Activated CD4-positive, CD25-positive, alpha-beta regulatory T cell treated with anti-CD3 and anti-CD28 coated beads, Interleukin-2, amount 50 U/mL, for 72 hours (primary cell): ENCODE data around the gene RPTOR.
A peak's percentile ranks its signal among the peaks of the same experiment; 100 is the strongest.
"Not testable (repeated sequence)": the region's sequence is repeated elsewhere in the genome, so short reads cannot be mapped to it uniquely, and the experiment has no call there.

Experiments
- DNase-seq: peaks from one replicate; pipeline ENCODE4 v3.0.0; 2021

Gene RPTOR, protein sequence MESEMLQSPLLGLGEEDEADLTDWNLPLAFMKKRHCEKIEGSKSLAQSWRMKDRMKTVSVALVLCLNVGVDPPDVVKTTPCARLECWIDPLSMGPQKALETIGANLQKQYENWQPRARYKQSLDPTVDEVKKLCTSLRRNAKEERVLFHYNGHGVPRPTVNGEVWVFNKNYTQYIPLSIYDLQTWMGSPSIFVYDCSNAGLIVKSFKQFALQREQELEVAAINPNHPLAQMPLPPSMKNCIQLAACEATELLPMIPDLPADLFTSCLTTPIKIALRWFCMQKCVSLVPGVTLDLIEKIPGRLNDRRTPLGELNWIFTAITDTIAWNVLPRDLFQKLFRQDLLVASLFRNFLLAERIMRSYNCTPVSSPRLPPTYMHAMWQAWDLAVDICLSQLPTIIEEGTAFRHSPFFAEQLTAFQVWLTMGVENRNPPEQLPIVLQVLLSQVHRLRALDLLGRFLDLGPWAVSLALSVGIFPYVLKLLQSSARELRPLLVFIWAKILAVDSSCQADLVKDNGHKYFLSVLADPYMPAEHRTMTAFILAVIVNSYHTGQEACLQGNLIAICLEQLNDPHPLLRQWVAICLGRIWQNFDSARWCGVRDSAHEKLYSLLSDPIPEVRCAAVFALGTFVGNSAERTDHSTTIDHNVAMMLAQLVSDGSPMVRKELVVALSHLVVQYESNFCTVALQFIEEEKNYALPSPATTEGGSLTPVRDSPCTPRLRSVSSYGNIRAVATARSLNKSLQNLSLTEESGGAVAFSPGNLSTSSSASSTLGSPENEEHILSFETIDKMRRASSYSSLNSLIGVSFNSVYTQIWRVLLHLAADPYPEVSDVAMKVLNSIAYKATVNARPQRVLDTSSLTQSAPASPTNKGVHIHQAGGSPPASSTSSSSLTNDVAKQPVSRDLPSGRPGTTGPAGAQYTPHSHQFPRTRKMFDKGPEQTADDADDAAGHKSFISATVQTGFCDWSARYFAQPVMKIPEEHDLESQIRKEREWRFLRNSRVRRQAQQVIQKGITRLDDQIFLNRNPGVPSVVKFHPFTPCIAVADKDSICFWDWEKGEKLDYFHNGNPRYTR (N-terminal part only)

DNA sequence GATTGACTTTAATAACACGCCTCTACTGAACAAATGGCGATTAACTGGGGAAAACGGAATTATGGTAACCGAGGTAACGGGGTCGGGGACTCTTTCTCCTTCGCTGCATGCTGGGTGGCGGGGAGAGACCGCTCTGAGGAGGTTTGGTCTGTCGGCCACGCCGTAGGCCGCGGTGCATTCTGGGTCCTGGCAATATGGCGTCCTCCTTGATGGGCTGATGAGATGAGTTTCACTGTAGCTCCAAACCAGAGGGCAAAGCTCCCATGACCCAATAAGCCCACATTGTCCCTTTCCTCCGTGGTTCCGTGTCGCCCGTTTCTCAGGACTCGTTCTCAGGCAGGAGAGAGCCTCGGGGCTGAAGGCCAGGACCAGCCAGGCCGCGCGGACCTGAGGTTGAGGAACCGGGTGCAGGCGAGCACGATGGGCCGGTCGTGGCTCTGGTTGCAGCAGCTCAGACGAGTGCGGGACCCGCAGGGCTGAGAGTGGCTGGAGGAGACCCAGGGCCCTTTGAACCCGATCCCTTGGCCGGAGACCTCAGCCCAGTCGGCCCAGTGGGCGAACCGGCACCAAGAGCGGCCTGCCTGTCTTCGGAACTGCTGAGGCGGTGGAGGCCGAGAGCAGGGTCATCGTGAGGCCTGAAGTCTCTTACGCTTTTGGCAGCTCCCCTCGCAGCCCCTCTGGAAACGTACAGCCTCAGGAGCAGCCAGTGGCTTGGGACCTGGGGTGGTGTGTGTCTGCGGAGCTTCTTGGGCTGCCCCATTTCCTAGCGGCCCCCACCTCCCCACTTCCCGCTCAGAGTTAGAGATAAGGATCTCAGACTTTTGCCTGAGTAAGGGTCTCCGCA, at the start of gene RPTOR:
RPTOR (plus strand) TSS at position 184 of the 844 bp plus-strand sequence. CDS start 792 bp downstream, outside the sequence.
- DNase-seq: peak; percentile 91

DNA sequence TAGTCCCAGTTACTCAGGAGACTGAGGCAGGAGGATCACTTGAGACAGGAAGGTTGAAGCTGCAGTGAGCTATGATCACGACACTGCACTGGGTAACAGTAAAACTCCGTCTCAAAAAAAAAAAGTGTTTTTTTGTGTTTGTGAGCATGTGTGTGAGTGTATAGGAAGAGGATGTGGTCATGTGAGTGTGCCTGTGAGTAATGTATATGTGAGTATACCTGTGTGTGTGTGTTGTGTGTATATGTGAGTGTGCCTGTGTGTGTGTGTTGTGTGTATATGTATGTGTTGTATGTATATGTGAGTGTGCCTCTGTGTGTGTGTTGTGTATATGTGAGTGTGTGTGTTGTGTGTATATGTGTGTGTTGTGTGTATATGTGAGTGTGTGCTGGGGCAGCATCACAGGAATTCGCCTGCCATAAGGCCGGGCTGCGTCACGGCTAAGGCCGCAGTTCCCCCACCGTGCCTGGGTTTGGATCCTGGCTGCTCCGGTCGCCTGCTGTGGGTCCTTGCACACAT, 46.9 kb upstream of the RPTOR start:
- no peak for DNase-seq

DNA sequence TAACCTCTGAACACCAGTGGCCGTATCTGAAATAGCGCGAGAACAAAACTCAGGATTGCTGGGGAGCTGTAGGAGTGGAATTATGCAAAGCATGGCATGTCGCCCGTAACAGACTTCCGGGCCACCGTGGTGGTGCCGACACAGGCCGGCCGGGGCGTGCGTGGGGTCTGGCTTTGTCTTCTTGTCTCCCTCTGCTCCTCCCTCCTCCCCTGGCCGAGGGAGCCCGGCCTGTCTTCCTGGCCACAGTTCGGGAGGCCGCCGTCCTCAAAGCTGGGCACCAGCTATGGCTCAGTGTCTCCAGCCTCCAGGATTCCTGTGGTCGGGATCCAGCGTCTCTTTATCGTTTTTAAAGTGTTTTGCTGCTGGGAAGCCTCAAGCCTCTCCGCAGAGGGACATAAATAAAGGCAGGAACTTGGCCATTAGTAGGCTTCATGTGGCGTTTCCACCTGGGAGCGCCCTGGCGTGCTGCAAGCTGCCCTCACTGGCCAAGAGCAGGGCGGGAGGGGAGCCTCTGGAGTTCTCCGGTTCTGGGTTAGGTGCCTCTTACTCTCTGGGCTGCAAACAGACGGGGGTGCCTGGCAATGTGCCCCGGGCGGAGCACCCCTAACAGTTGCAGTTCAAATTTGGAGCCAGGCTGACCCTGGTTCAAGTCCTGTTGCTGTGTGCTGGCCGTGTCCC, 46.3 kb upstream of the RPTOR start:
- DNase-seq: no peak

DNA sequence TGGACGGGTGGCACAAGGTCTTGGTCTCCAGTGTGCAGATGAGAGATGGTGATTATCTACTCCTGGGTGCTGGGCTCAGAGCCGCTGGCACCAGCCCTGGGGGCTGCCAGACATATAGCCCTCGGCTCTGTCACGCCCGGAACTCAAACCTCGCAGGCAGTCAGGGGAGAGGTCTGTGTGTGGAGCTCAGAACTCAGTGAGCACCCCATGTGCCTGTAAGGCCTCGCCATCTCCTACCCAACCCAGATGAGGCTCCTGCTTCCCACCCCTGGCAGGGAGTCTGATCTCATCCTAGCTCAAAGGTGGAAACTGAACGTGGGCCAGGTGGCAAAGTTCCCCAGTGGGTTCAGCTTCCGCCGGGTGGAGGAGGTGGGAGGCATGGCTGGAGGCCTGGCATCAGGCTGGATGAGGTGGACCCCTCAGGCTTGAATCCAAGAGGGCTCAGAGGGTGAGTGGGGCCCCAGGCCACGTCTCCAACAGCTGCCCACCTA, 45.7 kb upstream of the RPTOR start:
- DNase-seq: no peak

DNA sequence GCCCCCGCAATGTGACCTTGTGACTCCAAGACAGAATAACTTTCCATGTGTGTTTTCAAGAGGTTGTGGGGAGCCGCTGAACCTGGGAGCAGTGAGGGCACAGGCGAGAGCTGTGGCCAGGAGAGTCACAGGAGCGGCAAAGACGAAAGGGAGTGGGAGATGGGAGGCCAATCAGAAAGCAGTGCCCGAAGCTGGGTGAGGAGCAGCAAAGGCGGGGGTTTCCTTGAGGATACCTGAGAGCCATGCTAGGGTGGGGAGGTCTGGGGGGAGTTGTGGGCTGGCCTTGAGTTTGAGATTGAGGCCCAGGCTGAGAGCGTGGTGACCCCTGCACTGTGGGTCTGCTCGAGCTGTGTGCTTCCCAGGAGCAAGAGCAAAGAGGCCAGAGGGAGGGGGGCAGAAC, 45.1 kb upstream of the RPTOR start:
- no peak for DNase-seq

DNA sequence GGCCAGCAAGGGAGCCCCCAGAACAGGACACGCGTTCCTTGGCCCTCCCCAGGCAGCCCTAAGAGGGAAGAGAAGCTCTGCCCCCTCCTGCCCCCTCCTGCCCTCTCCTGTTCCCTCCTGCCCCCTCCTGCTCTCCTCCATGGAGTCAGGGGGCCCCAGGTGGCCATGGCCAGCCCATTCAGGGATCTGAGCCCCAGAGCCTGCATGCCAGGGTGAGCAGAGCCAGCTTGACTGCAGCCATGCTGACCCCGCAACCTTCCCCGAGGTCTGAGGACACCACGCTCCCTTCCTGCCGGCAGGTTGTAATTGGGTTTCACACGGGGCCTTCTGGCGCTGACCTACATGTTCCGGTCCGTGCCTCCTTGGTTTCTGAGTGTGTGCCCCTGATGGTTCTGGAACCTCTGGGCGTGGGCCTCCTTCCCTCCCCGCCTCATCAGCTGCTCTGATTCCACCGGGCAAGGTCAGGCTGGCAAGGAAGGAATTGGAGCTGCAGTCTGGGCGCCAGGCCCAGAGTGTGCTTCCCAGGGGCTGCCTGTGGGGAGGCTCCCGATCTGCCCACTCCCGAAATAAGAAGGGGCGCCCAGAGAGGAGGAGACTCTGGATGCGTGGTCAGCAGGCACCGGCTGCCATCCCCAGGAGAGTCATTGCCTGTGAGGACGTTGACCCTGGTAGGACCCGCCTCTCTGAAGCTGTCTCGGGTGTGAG, 44.5 kb upstream of the RPTOR start:
- no peak for DNase-seq

DNA sequence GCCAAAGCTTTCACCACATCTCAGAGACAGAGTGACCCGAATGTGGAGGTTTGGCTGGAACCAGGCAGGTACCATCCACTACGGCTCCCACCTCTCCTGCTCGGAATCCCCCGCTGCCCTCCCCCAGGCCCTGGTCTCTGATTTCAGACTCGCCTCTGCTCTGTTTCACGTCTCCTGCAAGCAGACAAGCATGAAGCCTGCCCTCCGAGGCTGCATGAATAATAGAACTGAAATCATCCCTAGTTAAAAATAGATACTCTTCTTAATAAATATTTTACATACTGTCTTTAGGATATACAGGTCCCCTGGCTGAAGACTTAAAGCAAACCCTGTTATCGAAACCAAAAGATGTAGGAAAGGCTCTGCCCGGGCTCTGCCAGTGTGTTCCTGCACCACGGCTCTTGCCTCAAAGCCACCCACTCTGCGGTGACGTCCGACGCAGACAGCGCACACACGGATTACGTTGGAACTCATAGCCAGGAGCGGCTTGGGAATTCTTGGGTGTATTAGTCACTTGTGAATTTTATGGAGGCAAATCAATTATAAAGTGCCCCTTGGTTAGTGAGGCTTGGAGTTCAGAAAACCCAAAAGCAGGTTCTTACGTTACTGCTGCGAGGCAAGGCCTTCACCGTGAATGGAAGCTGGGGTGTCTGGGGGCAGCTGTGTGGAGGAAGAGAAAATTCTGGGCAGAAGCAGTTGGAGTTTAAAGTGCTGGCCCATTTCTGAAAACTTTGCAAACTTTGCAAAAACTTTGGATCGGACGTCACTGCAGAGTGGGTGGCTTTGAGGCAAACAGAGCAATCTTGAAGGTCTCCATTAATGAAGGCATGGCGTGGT, 42.7 kb upstream of the RPTOR start:
- DNase-seq: no peak

DNA sequence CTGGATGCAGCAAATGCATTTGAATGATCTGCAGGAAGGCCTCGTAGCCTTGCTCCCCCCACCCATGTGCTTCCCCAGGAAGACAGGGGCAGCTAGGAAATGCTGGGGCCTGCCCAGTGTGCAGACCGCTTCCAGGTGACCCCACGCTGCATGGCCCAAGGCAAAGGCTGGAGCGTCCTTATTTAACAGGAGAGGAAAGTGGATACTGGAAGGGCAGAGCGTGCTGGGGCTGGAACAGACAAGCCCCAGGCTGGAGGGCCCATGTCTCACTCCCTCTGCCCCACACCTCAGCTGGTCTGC, 42.1 kb upstream of the RPTOR start:
- no peak for DNase-seq

DNA sequence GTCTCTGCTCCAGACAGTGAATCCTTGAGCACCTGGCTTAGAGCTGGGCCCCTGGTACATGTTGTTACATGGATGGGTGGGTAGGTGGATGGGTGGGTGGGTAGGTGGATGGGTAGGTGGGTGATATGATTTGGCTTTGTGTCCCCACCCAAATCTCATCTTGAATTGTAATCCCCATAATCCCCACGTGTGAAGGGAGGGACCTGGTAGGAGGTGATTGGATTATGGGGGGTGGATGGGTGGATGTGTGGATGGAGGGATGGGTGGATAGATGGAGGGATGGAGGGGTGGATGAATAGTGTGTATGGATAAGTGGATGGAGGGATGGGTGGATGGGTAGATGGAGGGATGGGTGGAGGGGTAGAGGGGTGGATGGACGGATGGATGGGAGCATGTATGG, 41.6 kb upstream of the RPTOR start:
- DNase-seq: no peak

DNA sequence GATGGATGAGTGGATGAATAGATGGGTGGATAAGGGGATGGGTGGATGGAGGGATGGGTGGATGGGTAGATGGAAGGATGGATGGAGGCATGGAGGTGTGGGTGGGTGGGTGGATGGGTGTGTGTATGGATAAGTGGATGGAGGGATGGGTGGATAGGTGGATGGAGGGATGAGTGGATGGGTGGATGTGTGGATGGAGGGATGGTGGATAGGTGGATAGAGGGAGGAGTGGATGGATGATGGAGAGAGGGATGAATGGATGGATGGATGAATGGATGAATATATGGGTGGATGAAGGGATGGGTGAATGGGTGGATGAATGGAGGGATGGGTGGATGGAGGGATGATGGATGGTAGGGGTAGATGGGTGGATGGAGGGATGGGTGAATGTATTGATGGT, 40.7 kb upstream of the RPTOR start:
- DNase-seq: no peak

DNA sequence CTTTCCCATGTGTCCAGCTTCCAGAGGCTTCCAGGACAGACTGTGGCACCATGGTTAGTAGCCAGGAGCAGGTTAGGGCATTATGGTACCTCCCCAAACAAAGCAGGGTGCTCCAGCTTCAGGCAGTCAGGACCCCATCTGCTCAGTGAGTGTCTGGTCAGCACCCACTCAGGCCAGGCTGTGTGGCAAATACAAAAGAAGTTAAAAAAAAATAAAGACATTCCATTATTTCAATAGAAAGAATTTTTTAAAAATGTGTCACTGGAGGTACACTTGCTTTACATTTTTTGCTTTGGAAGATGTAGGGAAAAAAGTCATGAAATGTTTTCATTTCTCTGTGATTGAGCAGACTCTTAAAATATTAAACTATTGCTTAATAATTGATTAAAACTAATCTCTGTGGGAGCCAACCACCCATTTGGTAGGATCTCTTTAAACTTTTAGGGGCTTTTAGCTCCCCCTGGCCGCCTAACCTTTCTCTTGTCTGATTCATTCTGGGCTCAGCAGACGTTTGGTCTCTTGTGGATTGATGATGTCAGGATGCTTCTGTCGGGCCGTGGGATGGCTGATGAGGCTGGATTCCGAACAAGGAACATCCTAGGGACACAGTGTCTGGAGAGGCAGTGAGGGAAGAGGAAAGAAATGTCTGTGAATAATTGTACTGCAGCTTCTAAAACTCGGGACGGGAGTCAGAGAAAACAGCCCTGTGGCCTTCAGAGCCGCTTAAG, 39.8 kb upstream of the RPTOR start:
- DNase-seq: no peak

DNA sequence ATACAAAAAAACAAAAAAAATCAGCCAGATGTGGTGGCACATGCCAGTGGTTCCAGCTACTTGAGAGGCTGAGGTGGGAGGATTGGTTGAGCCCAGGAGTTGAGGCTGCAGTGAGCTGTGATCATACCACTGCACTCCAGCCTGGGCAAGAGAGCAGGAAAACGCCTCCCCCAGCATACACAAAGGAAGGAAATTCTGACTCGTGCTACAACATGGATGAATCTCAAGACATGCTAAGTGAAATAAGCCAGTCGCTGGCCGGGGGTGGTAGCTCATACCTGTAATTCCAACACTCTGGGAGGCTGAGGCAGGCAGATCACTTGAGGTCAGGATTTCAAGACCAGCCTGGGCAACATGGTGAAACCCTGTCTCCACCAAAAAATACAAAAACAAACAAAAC, 37.5 kb upstream of the RPTOR start:
- not testable (repeated sequence) for DNase-seq

DNA sequence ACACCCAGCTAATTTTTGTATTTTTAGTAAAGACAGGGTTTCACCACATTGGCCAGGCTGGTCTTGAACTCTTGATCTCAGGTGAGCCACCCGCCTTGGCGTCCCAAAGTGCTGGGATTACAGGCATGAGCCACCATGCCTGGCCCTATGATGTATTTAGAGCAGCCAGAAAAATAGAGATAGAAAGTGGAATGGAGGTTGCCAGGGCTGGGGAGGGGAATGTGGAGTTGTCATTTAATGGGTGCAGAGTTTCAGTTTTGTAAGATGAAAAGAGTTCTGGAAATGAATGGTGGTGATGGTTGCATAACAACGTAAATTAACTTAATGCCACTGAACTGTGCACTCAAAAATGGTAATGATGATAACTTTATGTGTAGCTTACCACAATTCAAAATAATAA, 36.7 kb upstream of the RPTOR start:
- no peak for DNase-seq

DNA sequence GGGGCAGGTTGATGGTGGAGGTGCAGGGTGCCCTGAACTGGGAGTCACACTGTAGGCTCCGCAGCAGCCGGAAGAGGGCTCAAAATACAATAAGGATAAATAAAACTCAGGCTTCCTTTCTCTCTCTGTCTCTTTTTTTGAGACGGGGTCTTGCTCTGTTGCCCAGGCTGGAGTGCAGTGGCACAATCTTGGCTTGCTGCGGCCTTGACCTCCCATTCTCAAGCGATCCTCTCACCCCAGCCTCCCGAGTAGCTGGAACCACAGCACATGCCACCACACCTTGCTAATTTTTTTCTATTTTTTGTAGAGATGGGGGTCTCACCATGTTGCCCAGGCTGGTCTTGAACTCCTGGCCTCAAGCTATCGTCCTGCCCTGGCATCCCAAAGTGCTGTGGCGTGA, 35.3 kb upstream of the RPTOR start:
- DNase-seq: no peak

DNA sequence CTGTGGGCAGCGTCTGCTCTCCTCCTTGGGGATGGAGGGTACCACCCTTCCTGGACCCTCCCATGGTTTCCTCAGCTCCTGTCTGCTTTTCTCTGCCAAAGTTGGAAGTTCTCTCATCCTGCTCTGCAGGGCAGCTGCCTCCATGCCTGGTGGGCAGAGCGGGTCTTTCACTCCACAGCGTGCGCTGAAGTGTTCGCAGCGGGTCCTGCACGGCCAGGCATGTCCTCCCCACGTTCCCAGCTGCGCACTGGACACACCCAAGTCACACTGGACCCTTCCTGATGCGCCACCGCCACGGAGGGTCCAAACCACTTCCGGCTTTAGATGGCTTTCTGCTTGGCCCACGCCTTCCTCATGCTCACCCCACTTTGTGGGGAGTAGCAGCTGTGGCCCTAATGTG, 34.5 kb upstream of the RPTOR start:
- DNase-seq: no peak

DNA sequence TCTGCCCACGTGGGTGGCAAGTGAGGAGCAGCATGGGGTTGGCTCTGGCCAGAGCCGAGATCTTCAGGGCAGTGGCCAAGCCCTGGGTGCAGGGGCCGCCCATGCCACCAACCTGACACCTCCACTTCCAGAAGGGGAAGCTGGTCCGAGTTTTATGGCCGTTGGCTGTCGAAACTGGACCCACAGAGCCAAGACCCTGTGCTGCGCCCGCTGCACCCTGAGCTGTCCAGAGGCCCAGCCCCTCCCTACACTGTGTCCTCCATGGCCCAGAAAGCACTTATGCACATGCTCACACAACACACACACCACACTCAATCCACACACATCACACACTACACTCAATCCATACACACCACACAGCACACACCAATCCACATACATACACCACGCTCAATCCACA, 33.9 kb upstream of the RPTOR start:
- no peak for DNase-seq

DNA sequence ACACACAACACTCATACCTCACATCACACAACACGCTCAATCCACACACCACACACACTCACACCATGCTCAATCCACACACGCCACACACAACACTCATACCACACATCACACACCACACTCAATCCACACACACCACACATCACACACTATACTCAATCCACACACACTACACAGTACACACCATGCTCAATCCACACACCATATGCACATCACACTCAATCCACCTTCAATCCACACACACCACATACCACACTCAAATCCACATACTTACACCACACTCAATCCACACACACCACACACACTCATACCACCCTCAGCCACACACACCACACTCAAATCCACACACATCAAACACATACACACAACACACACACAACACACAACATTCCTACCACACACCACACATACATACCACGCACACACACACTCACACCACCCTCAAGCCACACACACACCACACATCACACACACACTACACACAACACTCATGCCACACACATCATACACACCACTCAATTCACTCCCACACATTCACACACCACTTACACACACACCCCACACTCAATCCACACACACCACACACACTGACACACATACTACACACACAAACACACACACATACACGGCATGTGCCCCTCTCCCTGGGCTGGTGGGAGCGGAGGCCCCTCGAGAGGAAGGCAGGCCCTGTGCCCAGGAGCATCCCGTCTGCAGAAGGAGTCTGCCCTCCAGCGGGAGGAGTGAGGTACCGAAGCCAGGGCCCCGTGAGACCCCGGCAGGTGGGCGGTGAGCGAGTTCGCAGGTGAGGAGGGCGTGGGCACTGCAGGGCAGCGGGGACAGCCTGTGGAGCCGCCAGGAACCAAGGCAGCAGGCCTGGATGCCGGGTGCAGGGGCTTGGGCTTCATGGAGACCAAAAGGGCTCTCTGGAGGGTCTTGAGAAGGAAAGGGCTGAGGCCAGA, 33.1 kb upstream of the RPTOR start:
- no peak for DNase-seq

DNA sequence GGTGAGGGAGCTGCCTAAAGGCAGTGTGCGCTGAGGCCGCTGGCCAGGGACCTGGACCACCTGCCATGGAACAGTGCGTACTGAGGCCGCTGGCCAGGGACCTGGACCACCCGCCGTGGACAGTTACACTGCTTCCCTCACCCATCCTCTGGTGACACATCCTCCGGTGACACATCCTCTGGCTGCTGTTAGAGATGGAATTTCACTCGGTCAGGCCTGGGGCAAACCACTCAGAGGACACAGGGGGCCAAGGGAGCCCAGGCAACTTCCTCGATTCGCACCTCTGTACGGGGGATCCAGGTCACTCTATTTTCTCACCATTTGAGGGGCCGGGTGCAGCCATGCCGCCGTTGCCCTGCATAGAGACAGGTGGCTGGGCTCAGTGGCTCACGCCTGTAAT, 32.4 kb upstream of the RPTOR start:
- no peak for DNase-seq
